Omental fat pad (tissue), 4 donors: ENCODE measurements around the gene SERTM1. TPM values are rescaled to one million over a fixed set of nuclear protein-coding genes. Genes with fewer than 3 reads are reported as not detected.

Source experiments
- ATAC-seq: fragments of 150-250 bp; one replicate; pipeline ENCODE4 v1.9.1; 2016; ENCODE audit warnings: mild to moderate bottlenecking, moderate library complexity; ENCODE audit not compliant: low FRiP score
- DNase-seq: peaks from one replicate; pipeline ENCODE4 v3.0.0-alpha.2; 2019; ENCODE audit warnings: low spot score
- total RNA-seq, 4 donors: library from RNA; depleted of rRNA; stranded (reverse); fragments of >200 nt; gene quantifications; one replicate each; pipeline ENCODE4 v1.1.0, GENCODE V29; 2016
- TF ChIP-seq, protein P1 (sequence below), 3 donors: fragments of 450-650 bp; IDR thresholded peaks; one replicate each; pipeline ENCODE4 v1.5.1; 2016 to 2017; ENCODE audit warnings: antibody characterized with exemption in 3 of 3, mild to moderate bottlenecking in 3 of 3, moderate library complexity in 2 of 3

SERTM1 gene
- total RNA-seq, 4 donors from 2014 or later, result 7.8 to 50.5 (median 10.8) TPM; not detected in 1

- peak; percentile 94 for ATAC-seq
- TF ChIP-seq, protein P1, sequence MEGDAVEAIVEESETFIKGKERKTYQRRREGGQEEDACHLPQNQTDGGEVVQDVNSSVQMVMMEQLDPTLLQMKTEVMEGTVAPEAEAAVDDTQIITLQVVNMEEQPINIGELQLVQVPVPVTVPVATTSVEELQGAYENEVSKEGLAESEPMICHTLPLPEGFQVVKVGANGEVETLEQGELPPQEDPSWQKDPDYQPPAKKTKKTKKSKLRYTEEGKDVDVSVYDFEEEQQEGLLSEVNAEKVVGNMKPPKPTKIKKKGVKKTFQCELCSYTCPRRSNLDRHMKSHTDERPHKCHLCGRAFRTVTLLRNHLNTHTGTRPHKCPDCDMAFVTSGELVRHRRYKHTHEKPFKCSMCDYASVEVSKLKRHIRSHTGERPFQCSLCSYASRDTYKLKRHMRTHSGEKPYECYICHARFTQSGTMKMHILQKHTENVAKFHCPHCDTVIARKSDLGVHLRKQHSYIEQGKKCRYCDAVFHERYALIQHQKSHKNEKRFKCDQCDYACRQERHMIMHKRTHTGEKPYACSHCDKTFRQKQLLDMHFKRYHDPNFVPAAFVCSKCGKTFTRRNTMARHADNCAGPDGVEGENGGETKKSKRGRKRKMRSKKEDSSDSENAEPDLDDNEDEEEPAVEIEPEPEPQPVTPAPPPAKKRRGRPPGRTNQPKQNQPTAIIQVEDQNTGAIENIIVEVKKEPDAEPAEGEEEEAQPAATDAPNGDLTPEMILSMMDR (IDR thresholded peaks at IDR 0.05), result no peak
- DNase-seq, result no peak
Measured at GRCh38 chr13:36666477-36667229, 7.2 kb upstream of the SERTM1 start.

- ATAC-seq, result no peak
- TF ChIP-seq, protein P1 (IDR thresholded peaks at IDR 0.05), result no peak
- no peak for DNase-seq
Measured at GRCh38 chr13:36668316-36668715, 5.5 kb upstream of the SERTM1 start.

GRCh38 chr13:36673352-36673751 is 468 bp upstream of the SERTM1 start:
- ATAC-seq (peak; percentile 53), DNase-seq (no peak)
- TF ChIP-seq, protein P1 (IDR thresholded peaks at IDR 0.05), result no peak

- ATAC-seq (no peak), DNase-seq (no peak)
- TF ChIP-seq, protein P1 (IDR thresholded peaks at IDR 0.05), result no peak
Measured at GRCh38 chr13:36674337-36675212, 755 bp downstream of the SERTM1 start.

GRCh38 chr13:36675213-36675536 is 1.4 kb downstream of the SERTM1 start:
- TF ChIP-seq, protein P1 (IDR thresholded peaks at IDR 0.05), result no peak
- no peak for DNase-seq
- ATAC-seq, result no peak

DNA sequence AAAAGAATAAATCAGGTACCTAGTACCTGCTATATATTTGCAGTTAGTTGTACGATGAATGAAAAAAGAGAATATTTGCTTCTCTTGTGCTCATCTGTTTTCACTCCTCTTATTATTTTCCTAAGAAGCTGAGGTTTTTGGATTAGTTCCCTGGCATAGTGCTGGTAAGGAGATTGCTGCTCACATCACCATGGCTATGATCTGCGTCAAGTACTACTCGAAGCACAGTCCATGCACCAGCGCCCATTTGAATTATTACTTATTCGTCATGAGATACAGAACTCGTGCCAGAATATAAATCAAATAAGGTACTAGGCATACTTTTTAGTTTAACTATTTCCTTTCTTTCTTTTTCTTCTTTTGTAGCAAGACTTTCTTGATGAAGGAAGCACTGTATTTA is 7.1 kb downstream of the SERTM1 start:
- no peak for DNase-seq
- ATAC-seq, result peak; percentile 90
- TF ChIP-seq, protein P1 (IDR thresholded peaks at IDR 0.05), result no peak
